LHCN-M2 (cell line): Measurements from ENCODE around the gene CEP20. TPM values are rescaled to one million over a fixed set of nuclear protein-coding genes. Genes with fewer than 3 reads are reported as not detected.
"Not testable (repeated sequence)": the region's sequence is repeated elsewhere in the genome, so short reads cannot be mapped to it uniquely, and the experiment has no call there.

Source experiments
- DNase-seq: peaks from one replicate; pipeline ENCODE4 v3.0.0-alpha.2; 2012; ENCODE audit warnings: low read depth
- polyA plus RNA-seq: library from polyadenylated mRNA; unstranded; fragments of >200 nt; gene quantifications from one replicate; pipeline ENCODE4 v1.2.1, GENCODE V29; 2012; ENCODE audit warnings: missing spikeins
- total RNA-seq: library from RNA; depleted of rRNA; stranded (reverse); fragments of >200 nt; gene quantifications from 2 replicates; pipeline ENCODE4 v1.2.3, GENCODE V29; 2014; rRNA removed

Gene CEP20, protein sequence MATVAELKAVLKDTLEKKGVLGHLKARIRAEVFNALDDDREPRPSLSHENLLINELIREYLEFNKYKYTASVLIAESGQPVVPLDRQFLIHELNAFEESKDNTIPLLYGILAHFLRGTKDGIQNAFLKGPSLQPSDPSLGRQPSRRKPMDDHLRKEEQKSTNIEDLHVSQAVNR
- 69.6 and 94.3 TPM in 2 replicates for total RNA-seq
- 18.9 TPM for polyA plus RNA-seq

DNA sequence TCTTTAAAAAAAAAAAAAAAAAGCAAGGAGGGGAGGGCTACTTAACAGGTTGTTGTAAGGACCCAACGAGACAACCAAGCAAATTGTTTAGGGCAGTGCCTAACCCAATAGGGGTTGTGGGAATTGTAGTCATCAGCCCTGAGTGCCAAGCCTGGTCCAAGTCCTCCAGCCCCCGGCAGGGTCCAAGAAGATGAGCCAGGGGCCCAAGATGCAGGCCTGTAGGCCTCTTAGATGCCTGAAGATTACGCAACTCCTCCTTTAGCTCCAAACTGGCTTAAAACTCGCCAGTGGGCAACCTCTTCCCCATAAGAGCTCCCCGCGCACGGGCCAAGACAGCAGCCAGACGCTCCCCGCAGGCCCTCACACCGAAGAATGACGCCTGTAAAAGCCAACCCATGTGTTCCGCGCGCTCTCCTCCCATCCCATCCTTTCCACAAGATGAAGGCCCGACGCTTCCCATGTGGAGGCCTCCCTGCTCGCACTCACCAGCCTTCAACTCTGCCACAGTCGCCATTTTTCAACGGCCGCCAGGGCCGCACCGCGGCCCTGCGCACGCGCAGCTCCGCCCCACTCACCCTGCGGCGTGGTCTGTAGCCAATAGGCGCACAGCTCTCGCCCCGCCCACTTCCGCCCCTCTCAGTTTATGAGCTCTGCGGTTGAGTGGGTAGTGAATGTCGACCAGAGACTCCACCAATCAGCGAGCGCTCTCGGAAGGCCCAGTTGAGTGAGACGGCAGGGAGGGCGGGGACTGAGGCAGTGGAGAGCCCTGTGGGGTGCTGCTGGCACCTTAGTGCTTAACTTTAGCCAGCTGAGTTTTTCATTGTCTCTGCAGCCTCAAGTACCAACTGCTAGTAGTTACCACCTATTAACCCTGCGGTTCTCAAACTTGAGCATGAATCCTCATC, at the start of gene CEP20:
Gene CEP20 (minus strand): TSS at position 532 of the 905 bp plus-strand sequence. CDS start 18 bp downstream, at position 514.
- DNase-seq = peak; percentile 99

DNA sequence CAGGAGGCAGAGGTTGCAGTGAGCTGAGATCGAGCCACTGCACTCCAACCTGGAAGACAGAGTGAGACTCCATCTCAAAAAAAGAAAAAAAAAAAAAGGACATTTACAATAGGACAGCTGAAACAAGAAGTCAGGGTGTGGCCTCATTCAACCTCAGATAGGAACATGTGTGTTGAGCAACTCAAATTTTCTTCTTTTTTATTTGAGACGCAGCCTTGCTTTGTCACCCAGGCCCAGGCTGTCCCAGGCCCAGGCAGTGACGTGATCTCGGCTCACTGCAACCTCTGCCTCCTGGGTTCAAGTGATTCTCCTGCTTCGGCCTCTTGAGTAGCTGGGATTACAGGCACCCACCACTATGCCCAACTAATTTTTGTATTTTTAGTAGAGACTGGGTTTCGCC, 48.4 kb upstream of the CEP20 start:
- DNase-seq = not testable (repeated sequence)

DNA sequence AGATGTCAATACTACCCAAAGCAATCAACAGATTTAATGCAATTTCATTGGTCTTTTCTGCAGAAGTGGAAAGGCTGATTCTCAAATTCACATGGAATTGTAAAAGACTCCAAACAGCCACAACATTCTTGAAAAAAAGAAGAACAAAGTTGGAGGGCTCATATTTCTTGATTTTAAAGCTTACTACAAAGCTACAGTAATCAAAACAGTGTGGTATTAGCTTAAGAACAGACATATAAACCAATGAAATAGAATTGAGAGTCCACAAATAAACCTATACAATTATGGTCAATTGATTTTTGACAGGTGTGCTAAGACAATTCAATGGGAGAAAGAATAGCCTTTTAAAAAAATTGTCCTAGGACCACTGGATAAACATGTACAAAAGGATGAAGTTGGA, 46.6 kb upstream of the CEP20 start:
- DNase-seq = no peak

DNA sequence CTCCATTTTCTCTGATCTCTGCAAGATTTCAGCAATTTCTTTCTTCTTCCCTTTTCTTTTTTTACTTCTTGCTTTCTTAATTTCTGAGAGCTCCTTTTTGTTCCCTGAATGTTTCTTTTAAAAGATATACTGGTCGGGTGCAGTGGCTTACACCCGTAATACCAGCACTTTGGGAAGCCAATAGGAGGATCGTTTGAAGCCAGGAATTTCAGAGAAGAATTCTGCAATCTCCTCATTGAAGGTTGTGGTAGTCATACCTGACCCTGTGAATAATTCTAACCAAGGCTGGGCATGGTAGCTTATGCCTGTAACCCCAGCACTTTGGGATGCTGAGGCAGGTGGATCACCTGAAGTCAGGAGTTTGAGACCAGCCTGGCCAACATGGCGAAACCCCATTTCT, 45.4 kb upstream of the CEP20 start:
- DNase-seq = no peak

DNA sequence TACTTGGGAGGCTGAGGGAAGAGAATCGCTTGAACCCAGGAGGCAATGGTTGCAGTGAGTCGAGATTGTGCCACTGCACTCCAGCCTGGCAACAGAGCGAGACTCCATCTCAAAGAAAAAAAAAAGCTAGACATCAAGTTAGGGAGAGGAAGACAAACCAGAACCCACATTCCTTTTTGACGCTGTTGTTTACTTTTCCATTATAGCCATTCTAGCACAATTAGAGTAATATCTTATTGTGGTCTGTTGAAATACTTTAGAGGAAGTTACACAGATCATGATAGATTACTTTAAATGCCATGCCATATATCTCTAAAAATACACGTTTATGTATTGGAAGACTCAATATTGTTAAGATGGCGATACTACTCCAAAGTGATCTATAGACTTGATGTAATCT, 44.5 kb upstream of the CEP20 start:
- DNase-seq = no peak

DNA sequence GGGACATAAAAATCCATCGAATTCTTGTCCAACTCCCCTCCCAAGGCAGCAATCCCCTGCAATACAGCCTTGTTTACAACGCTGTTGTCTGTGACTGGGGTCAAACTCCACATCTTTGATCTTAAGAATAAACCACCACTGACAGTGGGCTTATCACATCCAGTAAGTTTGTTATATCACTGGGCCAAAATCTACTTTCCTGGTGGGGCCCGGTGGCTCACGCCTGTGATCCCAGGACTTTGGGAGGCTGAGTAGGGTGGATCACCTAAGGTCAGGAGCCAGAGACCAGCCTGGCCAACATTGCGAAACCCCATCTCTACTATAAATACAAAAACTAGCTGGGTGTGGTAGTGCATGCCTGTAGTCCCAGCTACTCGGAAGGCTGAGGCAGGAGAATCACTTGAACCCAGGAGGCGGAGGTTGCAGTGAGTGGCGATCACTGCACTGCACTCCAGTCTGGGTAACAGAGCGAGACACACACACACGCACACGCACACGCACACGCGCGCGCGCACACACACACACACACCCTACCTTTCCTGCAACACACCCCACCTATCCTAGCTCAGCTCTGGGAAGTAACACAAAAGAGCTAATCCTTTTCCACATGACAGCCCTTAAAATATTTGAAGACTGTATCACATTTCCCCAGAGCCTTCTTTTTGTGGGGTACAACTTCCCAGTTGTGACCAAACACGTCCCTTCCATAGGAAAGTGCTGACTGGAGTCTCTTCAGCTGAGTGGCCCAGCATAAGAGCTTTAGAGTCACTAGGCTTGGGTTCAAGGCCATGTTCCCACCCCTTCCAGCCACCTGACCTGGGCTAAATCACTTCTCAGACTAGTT, 40.1 kb upstream of the CEP20 start:
- no peak for DNase-seq

DNA sequence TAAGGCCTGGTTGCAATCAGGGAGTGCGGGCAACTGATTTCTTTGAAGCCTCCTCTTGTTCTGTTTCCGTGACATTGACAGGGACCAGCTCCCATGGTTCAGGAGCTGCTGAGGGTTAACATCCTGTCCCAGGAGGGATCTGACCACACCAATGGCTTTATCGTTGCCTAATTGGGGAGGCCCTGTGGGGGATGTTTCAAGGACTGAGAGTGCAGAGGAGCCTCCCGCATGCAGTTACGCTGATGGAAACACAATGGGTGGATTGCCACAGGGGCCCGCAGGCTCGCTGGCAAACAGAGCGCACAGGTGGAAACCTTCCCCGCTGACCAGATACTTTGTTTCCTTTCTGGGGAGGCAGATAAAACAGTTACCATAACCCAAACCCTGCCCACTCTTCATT, 37.2 kb upstream of the CEP20 start:
- DNase-seq = no peak

DNA sequence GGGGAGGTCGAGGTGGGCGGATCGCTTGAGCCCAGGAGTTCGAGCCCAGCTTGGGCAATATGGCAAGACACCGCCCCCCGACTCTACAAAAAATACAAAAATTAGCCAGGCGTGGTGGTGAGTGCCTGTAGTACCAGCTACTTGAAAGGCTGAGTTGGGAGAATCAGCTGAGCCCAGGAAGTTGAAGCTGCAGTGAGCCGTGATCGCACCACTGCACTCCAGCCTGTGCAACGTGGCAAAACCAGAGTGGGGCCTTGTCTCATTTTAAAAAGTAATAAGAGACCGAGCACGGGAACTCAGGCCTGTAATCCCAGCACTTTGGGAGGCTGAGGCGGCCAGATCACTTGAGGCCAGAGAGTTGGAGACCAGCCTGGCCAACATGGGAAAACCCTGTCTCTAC, 36.6 kb upstream of the CEP20 start:
- no peak for DNase-seq

DNA sequence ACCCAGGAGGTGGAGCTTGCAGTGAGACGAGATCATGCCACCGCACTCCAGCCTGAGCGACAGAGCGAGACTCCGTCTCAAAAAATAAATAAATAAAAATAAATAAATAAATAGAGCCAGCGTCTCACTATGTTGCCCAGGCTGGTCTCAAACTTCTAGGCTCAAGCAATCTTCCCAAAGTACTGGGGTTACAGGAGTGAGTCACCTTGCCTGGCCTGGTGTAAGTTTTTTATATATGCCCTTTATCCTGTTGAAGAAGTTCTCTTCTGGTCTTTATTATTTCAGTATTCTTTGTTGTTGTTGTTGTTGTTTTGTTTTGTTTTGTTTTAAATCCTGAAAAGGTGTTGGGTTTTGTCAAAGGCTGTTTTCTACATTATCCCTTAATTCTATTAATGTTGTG, 30.9 kb upstream of the CEP20 start:
- DNase-seq = peak; percentile 34

DNA sequence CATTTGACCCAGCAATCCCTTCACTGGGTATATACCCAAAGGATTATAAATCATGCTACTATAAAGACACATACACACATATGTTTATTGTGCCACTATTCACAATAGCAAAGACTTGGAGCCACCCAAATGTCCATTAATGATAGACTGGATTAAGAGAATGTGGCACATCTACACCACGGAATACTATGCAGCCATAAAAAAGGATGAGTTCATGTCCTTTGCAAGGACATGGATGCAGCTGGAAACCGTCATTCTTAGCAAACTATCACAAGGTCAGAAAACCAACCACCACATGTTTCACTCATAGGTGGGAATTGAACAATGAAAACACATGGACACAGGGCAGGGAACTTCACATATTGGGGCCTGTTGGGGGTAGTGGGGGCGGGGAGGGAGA, 29.9 kb upstream of the CEP20 start:
- DNase-seq = not testable (repeated sequence)

DNA sequence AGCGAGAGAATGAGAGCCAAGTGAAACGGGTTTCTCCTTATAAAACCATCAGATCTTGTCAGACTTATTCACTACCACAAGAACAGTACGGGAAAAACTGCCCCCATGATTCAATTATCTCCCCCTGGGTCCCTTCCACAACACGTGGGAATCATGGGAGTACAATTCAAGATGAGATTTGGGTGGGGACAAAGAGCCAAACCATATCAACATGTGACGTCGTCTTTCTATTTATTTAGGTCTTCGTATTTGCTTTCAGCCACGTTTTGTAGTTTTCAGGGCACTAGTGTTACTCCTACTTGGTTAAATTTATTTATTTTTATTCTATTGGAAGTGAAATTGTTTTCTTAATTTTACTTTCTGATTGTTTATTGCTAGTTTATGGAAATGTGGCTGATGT, 27.9 kb upstream of the CEP20 start:
- DNase-seq = no peak

DNA sequence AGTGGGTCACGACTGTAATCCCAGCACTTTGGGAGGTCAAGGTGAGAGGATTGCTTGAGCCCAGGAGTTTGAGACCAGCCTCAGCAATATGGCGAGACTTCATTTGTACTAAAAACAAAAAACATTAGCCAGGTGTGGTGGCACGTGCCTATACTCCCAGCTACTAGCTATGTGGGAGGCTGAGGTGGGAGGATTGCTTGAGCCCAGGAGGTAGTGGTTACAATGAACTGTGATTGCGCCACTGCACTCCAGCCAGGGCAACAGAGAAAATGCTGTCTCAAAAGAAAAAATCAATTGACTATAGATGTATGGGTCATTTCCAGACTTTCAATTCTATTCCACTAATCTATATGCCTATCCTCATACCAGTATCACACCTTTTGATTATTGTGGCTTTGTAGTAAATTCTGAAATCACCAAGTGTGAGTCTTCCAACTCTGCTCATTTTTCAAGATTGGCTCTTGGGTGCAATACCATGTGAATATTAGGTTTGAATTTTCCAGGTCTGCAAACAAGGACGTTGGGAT, 27.2 kb upstream of the CEP20 start:
- DNase-seq = no peak

DNA sequence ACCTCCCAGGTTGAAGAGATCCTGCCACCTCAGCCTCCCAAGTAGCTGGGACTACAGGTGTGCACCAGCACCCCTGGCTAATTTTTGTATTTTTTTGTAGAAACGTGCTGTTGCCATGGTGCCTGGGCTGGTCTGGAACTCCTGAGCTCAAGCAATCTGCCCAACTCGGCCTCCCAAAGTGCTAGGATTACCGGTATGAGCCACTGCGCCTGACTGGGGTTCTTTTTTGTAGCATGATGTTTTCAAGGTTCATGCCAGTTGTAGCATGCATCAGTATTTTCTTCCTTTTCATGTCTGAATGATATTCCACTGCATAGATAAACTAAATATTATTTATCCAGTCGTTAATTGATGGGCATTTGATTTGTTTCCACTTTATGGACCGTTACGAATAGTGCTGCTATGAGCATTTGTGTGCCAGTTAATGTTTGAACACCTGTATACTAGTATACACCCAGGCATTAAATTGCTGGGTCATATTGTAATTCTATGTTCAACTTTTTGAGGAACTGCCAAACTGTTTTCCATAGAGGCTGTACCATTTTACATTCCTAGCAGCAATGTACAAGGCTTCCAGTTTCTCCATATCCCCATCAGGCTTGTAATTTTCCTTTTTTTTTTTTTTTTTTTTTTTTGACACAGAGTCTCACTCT, 24.8 kb upstream of the CEP20 start:
- DNase-seq = no peak

DNA sequence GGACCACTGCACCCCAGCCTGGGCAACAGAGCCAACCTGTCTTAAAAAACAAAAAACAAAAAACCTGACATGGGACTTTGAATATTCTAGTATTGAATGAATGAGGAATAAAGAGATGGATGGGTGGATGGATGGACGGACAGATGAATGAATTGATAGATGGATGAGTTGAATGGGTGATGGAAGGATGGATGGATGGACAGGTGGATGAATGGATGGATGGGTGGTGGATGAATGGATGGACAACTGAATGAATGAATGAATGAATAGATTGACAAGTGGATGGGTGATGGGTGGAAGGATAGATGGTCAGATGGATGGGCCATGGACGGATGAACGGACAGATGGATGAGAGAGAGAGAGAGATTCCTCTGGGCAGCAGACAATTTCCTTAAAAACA, 22.8 kb upstream of the CEP20 start:
- DNase-seq = no peak

DNA sequence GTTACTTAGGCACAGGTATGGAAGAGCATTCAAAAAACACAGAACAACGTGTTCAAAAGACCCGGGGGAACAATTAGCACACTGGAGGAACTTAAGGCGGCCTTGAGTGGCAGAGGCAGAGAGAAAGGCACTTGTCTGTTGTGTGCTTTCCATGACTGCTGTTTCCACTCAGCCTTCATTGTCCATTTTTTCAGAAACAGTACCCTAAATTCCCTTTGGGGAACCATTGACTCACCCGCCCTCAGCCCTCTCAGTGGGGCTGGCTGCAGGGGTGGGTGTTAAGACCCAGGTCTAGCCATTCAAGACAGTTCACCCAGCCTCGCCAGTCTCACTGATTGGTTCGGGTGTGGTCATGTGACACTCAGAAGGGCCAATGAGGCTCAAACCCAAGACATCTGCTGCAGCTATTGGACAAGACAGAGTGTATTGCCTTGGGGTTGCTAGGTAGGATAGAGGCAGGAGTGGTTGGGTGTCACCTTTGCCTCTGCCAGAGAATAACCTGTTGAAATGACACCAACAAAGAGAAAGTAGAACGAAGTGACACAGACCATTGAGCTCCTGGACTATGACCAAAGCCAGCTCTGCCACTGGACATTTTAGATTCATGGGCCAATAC, 19.6 kb upstream of the CEP20 start:
- DNase-seq = peak; percentile 50

DNA sequence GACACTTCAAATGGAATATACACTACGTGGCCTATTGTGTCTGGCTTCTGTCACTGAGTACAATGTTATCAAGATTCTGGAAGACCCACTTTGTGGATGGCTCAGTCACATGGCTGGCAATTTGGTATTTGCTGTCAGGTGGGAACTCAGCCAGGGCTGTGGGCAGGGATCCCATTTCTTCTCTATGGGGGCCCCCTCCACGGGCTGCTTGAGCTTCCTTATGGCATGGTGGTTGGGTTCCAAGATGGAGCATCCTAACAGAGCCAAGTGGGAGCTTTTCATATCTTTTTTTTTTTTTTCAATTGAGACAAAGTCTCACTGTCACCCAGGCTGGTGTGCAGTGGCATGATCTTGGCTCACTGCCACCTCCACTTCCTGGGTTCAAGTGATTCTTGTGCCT, 18.0 kb upstream of the CEP20 start:
- DNase-seq = no peak

DNA sequence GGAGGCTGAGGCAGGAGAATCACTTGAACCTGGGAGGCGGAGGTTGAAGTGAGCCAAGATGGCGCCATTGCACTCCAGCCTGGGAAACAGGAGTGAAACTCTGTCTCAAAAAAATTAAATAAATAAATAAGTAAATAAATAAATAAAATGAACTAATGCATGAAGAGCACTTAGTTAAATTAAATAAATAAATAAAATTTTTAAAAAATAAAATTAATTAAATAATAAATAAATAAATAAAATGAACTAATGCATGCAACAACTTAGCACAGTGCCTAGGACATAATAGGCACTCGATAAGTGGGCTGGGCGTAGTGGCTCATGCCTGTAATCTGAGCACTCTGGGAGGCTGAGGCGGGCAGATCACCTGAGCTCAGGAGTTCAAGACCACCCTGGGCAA, 15.6 kb upstream of the CEP20 start:
- no peak for DNase-seq

DNA sequence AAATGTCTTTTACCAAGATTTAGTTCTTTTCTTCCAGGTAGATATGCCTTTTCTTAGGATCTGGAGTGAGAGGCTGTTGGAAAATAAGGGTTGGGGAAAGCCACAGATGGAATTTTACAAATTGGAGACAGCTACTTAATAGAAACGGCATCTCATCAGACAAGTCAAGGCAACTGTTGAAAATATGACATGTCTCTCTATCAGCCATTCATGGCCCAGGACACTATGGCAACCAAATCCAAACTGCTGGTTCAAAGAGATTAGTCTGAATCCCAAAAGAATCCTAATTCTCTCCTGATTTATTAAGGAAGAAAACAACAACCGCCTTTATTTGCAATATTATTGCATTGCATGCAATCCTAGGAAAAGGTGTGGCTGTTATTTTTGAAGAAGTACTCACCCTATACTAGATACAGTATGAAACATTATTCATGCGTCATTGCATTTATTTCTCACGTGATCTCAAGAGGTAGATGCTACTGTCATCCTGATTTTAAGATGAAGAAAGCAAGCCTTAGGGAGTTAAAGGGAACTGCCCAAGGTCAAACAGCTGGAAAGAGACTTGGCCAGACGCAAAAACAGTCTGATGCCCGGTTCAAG, 12.6 kb upstream of the CEP20 start:
- DNase-seq = no peak

DNA sequence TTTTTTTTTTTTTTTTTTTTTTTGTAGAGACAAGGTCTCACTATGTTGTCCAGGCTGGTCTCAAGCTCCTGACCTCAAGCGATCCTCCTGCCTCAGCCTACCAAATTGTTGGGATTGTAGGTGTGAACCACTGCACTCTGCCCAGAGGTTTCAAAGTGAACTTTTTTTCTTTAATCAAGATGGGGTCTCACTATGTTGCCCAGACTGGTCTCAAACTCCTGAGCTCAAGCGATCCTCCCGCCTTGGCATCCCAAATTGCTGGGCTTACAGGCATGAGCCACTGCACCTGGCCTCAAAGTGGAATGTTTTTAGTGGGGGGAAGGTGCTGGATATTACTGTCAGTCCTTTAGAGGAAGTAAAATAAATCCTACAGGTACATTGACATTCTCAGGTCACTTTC, 12.0 kb upstream of the CEP20 start:
- no peak for DNase-seq

DNA sequence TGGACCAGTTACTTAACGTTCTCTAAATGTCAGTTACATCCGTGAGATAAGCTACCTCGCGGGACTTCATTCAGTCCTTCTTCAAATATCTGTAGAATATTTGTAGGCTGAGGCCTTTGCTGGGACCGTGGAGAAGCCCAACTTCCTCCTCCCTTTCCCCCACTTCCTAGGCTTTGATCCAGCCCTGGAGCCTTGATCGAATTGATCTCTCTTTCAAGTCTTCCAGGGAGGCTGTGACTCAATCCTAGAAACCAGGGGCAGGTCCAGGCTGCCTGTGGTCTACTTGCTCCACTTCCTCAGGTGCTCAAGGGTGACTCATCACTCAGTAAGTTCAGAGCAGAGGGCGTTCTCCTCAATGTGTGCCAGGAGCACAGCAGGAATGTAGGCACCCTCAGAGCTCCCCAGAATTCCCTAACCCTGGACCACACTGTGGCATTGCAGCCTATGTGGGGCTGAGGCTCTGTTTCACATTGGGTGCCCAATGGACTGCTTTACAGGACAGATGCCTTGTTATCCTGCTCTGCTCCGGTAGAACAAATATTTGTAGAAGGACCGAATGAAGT, 11.2 kb upstream of the CEP20 start:
- DNase-seq = peak; percentile 61
